ENCODE data around the gene SEMA3A. TPM values are rescaled to one million over a fixed set of nuclear protein-coding genes. Genes with fewer than 3 reads are reported as not detected.

Gene SEMA3A
- total RNA-seq, 2 donors from 2014 or later: 0.68 to 1.1 TPM

GRCh38 chr7:84200859-84201258 is 6.3 kb upstream of the SEMA3A start:
- Histone ChIP-seq H3K9me3 (no peaks in the 10 kb centered on the region), H3K27ac (no peak overlapping the region), H3K4me1 (ENCODE audit: control insufficient read depth in 1 of 2, low read depth in 2 of 2) (peaks cover 0 to 3% of the 10 kb centered on the region in 2 donors), H3K4me3 (no peak overlapping the region), H3K27me3 (replicated peaks; ENCODE audit: insufficient read depth) (no peaks in the 10 kb centered on the region), H3K36me3 (no peaks in the 10 kb centered on the region)
- TF ChIP-seq, protein P1, sequence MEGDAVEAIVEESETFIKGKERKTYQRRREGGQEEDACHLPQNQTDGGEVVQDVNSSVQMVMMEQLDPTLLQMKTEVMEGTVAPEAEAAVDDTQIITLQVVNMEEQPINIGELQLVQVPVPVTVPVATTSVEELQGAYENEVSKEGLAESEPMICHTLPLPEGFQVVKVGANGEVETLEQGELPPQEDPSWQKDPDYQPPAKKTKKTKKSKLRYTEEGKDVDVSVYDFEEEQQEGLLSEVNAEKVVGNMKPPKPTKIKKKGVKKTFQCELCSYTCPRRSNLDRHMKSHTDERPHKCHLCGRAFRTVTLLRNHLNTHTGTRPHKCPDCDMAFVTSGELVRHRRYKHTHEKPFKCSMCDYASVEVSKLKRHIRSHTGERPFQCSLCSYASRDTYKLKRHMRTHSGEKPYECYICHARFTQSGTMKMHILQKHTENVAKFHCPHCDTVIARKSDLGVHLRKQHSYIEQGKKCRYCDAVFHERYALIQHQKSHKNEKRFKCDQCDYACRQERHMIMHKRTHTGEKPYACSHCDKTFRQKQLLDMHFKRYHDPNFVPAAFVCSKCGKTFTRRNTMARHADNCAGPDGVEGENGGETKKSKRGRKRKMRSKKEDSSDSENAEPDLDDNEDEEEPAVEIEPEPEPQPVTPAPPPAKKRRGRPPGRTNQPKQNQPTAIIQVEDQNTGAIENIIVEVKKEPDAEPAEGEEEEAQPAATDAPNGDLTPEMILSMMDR (IDR thresholded peaks at IDR 0.05): no peak
- no peak for DNase-seq (ENCODE audit: low spot score)
- ATAC-seq (ENCODE audit: insufficient number of reproducible peaks, low FRiP score, low read depth): no peak

- no peak for DNase-seq (ENCODE audit: low spot score)
- TF ChIP-seq, protein P1 (IDR thresholded peaks at IDR 0.05): no peak
- Histone ChIP-seq H3K27me3 (replicated peaks; ENCODE audit: insufficient read depth) (no peaks in the 10 kb centered on the region), H3K27ac (no peak overlapping the region), H3K36me3 (no peaks in the 10 kb centered on the region), H3K9me3 (no peaks in the 10 kb centered on the region), H3K4me3 (no peak overlapping the region), H3K4me1 (ENCODE audit: control insufficient read depth in 1 of 2, low read depth in 2 of 2) (peaks cover 0 to 10% of the 10 kb centered on the region in 2 donors)
- no peak for ATAC-seq (ENCODE audit: insufficient number of reproducible peaks, low FRiP score, low read depth)
Measured at GRCh38 chr7:84199216-84199615, 4.6 kb upstream of the SEMA3A start.

DNA sequence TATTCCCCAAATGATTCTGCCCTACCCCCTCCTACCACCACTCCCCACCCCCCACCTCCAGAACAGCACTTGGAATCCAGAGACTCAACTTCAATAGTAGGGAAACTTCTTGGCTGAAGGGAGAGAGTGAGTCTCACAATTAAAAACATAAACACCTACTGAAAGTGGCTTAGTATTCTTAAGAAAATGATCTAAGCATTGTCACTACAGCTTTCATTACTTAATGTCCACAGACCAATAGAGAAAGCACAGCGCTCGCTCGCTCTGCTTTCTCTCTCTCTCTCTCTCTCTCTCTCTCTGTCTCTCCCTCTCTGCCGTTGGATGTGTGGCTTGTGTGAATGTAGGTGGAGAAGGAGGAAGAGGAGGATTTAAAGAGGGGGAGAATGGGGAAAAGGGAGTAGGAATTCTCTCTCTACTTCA is 1.5 kb upstream of the SEMA3A start:
- peaks cover 0 to 10% of the 10 kb centered on the region in 2 donors for H3K4me1 ChIP-seq (ENCODE audit: control insufficient read depth in 1 of 2, low read depth in 2 of 2)
- DNase-seq (ENCODE audit: low spot score): no peak
- no peak overlapping the region for H3K27ac ChIP-seq
- ATAC-seq (ENCODE audit: insufficient number of reproducible peaks, low FRiP score, low read depth): no peak
- peak overlapping the region; percentile 71 for H3K4me3 ChIP-seq
- H3K9me3 ChIP-seq: no peaks in the 10 kb centered on the region
- TF ChIP-seq, protein P1 (IDR thresholded peaks at IDR 0.05): no peak
- no peaks in the 10 kb centered on the region for H3K27me3 ChIP-seq (replicated peaks; ENCODE audit: insufficient read depth)
- H3K36me3 ChIP-seq: no peaks in the 10 kb centered on the region

- Histone ChIP-seq H3K36me3 (no peaks in the 10 kb centered on the region), H3K4me3 (peak overlapping the region; percentile 71), H3K9me3 (no peaks in the 10 kb centered on the region), H3K4me1 (ENCODE audit: control insufficient read depth in 1 of 2, low read depth in 2 of 2) (peaks cover 0 to 10% of the 10 kb centered on the region in 2 donors), H3K27ac (no peak overlapping the region), H3K27me3 (replicated peaks; ENCODE audit: insufficient read depth) (no peaks in the 10 kb centered on the region)
- ATAC-seq (ENCODE audit: insufficient number of reproducible peaks, low FRiP score, low read depth) (no peak), DNase-seq (ENCODE audit: low spot score) (no peak)
- TF ChIP-seq, protein P1 (IDR thresholded peaks at IDR 0.05): no peak
Measured at GRCh38 chr7:84195295-84196060, 889 bp upstream of the SEMA3A start.

GRCh38 chr7:84193747-84194146 is 842 bp downstream of the SEMA3A start:
- ATAC-seq (ENCODE audit: insufficient number of reproducible peaks, low FRiP score, low read depth) (no peak), DNase-seq (ENCODE audit: low spot score) (no peak)
- H3K4me3 ChIP-seq: peak overlapping the region; percentile 71
- peaks cover 0 to 10% of the 10 kb centered on the region in 2 donors for H3K4me1 ChIP-seq (ENCODE audit: control insufficient read depth in 1 of 2, low read depth in 2 of 2)
- no peak overlapping the region for H3K27ac ChIP-seq
- no peaks in the 10 kb centered on the region for H3K27me3 ChIP-seq (replicated peaks; ENCODE audit: insufficient read depth)
- H3K36me3 ChIP-seq: no peaks in the 10 kb centered on the region
- TF ChIP-seq, protein P1 (IDR thresholded peaks at IDR 0.05): no peak
- no peaks in the 10 kb centered on the region for H3K9me3 ChIP-seq
